Gastrocnemius medialis (tissue), 4 donors: Measurements from ENCODE around the gene PDCD7.

Source experiments
- POLR2A ChIP-seq, 2 donors: fragments of 450-650 bp; IDR thresholded peaks; one replicate each; pipeline ENCODE4 v1.6.1; 2017; ENCODE audit warnings: antibody characterized with exemption in 2 of 2, mild to moderate bottlenecking in 2 of 2, moderate library complexity in 2 of 2
- TF ChIP-seq, protein P1 (sequence below), 5 experiments: fragments of 450-650 bp in 3 of 5; fragments of 200-600 bp in 2 of 5; sonication (generic) in 2 of 5; IDR thresholded peaks in 4 of 5; conservative IDR thresholded peaks in 1 of 5; 1 replicate in 4 of 5; 2 replicates in 1 of 5; pipeline ENCODE4 v1.5.1; 2016 to 2019; ENCODE audit warnings: antibody characterized with exemption in 5 of 5, mild to moderate bottlenecking in 3 of 5, moderate library complexity in 3 of 5

DNA sequence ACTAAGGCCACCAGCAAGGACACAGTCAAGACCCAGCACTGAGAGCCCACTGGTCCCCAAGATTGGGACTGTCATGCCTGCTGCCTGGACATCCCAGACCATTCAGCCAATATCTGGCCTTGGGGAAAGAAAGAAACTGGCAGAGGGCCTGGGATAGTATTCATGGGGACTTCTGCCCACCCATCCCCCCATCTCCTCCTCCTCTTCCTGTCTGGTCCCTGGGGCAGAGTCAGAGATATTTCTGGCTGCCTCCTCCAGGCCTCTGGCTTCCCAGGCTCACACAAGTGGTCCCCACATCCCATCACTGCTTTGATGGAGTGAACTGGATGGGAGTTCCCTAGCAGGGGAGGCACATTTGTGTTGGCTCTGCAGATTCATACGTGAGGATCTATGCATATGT, 61.6 kb downstream of the PDCD7 start:
- TF ChIP-seq, protein P1, sequence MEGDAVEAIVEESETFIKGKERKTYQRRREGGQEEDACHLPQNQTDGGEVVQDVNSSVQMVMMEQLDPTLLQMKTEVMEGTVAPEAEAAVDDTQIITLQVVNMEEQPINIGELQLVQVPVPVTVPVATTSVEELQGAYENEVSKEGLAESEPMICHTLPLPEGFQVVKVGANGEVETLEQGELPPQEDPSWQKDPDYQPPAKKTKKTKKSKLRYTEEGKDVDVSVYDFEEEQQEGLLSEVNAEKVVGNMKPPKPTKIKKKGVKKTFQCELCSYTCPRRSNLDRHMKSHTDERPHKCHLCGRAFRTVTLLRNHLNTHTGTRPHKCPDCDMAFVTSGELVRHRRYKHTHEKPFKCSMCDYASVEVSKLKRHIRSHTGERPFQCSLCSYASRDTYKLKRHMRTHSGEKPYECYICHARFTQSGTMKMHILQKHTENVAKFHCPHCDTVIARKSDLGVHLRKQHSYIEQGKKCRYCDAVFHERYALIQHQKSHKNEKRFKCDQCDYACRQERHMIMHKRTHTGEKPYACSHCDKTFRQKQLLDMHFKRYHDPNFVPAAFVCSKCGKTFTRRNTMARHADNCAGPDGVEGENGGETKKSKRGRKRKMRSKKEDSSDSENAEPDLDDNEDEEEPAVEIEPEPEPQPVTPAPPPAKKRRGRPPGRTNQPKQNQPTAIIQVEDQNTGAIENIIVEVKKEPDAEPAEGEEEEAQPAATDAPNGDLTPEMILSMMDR (IDR thresholded peaks at IDR 0.05 in 4 of 5, conservative IDR thresholded peaks at IDR 0.05 in 1 of 5) = no peak
- no peak for TF ChIP-seq POLR2A (IDR thresholded peaks at IDR 0.05)
